Anterior cingulate cortex (tissue), 58 donors: ENCODE results near the gene PRDM16.
"Not testable (repeated sequence)": the region's sequence is repeated elsewhere in the genome, so short reads cannot be mapped to it uniquely, and the experiment has no call there.

Source experiments
- DNase-seq, 58 donors: peaks; one replicate each; lab custom pipeline; 2025; lab: John Stamatoyannopoulos, UW

Gene PRDM16

GRCh38 chr1:3278416-3279181 lies 209.6 kb downstream of the PRDM16 start:
- no peak for DNase-seq

- DNase-seq: no peak
Observed at GRCh38 chr1:3279182-3279470, 210.1 kb downstream of the PRDM16 start.

GRCh38 chr1:3281735-3282134 lies 212.7 kb downstream of the PRDM16 start:
- no peak for DNase-seq

GRCh38 chr1:3282186-3282585 lies 213.2 kb downstream of the PRDM16 start:
- no peak for DNase-seq

- DNase-seq: no peak
Observed at GRCh38 chr1:3282656-3283430, 213.8 kb downstream of the PRDM16 start.

GRCh38 chr1:3283849-3284248 lies 214.8 kb downstream of the PRDM16 start:
- DNase-seq: peak in 38 of 58 donors; percentile 5 to 60 (median 26)

- no peak for DNase-seq
Observed at GRCh38 chr1:3284691-3285090, 215.7 kb downstream of the PRDM16 start.

GRCh38 chr1:3285106-3285740 lies 216.2 kb downstream of the PRDM16 start:
- DNase-seq: no peak

GRCh38 chr1:3287095-3287494 lies 218.1 kb downstream of the PRDM16 start:
- DNase-seq: not testable (repeated sequence)

GRCh38 chr1:3287656-3288160 lies 218.7 kb downstream of the PRDM16 start:
- no peak for DNase-seq

GRCh38 chr1:3289502-3289901 lies 220.5 kb downstream of the PRDM16 start:
- no peak for DNase-seq

GRCh38 chr1:3290438-3290837 lies 221.4 kb downstream of the PRDM16 start:
- no peak for DNase-seq

- no peak for DNase-seq
Observed at GRCh38 chr1:3290915-3291314, 221.9 kb downstream of the PRDM16 start.

GRCh38 chr1:3292051-3292722 lies 223.2 kb downstream of the PRDM16 start:
- DNase-seq: no peak

GRCh38 chr1:3292868-3293562 lies 224.0 kb downstream of the PRDM16 start:
- no peak for DNase-seq

GRCh38 chr1:3293563-3294080 lies 224.6 kb downstream of the PRDM16 start:
- DNase-seq: no peak

GRCh38 chr1:3294450-3294849 lies 225.4 kb downstream of the PRDM16 start:
- DNase-seq: no peak

GRCh38 chr1:3295846-3296245 lies 226.8 kb downstream of the PRDM16 start:
- no peak for DNase-seq

- no peak for DNase-seq
Observed at GRCh38 chr1:3296326-3296725, 227.3 kb downstream of the PRDM16 start.

- no peak for DNase-seq
Observed at GRCh38 chr1:3296826-3297225, 227.8 kb downstream of the PRDM16 start.
